Measurements from ENCODE around the gene SAPCD2.

Gene SAPCD2

DNA sequence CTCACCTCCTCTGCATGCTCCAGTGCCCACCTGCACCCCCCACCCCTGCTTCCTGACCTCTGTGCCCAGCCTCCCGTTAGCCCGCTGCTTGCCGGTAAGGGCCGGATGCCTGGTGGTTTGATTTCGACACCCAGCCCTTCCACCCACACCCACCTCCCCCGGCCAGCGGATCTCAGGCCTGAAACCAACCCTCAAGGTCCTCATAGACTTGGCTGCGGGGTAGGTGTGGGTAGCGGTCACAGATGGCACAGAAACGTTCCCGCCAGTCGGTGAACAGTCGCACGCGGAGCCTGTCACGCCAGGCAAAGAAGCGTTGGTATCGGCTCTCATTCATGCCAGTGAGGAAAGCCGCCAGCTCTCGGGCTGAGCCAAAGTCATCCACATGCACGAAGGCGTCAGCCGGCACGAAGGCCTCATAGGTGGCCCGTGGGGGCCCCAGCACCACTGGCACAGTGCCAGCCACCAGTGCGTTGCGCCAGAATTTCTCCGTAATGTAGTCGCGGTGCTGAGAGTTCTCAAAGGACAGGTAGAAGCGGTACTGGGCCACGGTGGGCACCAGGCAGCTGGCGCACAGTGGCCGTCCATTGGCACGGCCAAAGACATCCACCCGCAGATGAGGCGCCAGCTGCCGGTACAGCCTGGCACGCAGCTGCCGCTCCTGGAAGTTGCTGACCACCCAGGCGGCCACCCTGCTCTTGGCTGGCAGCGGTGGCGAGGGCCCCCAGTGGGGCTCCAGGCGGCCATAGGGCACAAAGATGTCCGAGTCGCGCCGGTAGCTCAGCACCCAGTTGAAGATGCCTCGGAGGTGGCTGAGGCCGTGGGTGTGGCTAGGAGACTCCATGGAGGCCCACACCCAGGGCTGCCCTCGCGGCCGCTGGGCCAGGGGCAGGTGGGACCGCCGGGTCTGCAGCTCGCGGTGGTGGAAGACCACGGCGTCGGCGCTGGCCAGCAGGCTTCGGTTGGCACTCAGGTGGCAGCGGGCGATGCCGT lies 39.5 kb downstream of the SAPCD2 start:
- DNase-seq (ENCODE audit: low spot score): no peak

- no peak for DNase-seq (ENCODE audit: low spot score)
Observed at GRCh38 chr9:137030006-137030405, 40.4 kb downstream of the SAPCD2 start.

DNA sequence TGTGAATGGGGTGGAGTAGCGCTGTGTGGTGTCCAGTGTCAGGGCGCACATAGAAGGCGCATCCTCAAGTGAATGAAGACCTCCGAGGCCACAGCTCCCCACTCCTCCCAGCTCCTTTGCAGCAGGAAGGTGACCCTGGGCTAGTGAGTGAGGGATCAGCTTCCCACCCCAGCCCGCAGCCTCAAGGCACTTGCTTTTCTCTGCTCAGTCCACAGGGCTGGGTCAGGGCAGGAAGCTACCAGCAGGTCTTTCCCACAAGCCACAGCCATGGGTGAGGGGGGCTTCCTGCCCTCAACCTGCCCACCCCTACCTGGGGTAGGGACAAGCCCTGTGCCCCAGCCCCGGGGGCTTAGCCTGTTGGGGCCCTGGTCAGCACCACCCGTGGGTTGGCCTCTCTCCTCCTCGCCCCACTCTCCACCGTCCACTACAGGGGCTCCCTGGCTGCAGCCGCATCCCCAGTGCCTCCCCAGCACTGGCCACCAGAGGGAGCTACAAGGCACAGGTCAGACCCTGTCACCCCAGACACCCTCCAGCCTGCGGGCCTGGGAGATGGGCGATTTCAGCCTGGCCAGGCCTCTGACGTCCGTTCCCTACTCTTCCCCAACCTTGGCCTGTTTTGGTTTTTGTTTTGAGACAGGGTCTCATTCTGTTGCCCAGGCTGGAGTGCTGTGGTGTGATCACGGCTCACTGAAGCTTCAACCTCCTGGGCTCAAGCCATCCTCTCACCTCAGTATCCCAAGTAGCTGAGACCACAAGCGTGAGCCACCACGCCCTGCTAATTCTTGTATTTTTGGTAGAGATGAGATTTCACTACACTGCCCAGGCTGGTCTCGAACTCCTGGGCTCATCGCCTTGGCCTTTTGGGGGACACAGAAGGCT lies 41.1 kb downstream of the SAPCD2 start:
- DNase-seq (ENCODE audit: low spot score): peak; percentile 81

- DNase-seq (ENCODE audit: low spot score): peak; percentile 77
Observed at GRCh38 chr9:137028263-137029057, 41.9 kb downstream of the SAPCD2 start.

DNA sequence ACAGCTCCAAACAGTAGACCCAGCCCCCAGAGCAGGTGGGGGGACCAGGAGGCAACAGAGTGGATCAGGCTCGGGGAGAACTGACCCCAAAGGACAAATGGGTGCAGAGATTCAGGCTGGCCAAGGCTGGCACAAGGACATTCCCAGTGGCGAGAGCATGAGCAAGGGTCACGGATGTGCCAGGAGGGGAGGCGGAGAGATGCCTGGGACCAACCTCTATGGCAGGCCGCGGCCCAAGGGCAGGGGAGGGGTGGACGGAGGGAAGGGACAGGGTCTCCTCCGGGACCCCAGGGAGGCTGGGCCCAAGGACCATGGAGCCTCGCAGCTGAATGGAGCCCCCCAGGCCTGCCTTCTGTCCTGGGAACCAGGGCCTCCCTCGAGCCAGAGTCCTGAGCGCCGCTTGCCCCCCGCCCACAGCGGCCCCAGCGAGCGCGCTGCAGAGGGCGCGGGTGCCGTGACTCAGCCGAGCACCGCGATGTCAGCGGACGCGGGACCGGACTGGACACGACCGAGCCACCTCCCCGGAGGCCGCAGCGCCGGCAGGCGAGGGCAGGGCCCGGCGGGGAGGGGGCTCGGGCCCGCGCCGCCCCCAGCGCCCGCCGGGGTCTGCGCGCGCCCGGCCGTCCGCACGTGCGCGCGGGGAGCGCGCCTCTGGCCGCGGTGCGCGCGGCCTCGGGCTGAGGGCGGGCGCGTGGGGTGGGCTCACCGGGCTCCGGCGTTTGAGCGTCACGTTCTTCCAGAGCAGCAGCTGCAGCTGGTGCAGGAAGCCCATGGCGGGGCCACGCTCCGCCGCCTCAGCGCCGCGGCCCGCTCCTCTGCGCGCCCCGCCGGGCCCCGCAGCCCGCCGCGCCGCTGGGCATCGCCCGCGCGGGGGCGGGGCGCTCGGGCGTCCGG lies 42.7 kb downstream of the SAPCD2 start, which contains the start of gene ABCA2:
Gene ABCA2, minus strand, starts transcription at position 869 of the 894 bp plus-strand sequence. Its CDS starts 97 bp downstream, at position 772.
- no peak for DNase-seq (ENCODE audit: low spot score)

DNA sequence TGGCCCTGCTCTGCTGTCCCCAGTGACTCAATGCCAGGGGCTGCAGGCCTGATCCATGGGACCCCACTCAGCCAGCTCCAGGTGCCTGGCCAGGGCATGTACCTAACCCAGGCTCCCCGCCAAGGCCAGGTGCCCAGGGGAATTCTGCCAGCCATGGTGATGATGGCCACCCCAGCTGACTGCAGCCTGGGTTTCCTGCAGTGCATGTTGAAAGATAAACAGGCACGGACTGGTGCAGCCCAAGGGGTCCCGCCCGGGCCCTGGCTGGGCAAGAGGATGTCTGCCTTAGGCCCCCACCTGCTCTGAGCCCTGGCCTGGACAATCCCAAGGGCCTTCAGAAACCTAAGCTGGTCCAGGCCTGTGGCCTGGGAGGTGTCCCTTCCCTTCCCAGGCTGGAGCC lies 43.5 kb downstream of the SAPCD2 start:
- no peak for DNase-seq (ENCODE audit: low spot score)

GRCh38 chr9:137026384-137026783 lies 44.0 kb downstream of the SAPCD2 start:
- DNase-seq (ENCODE audit: low spot score): no peak

DNA sequence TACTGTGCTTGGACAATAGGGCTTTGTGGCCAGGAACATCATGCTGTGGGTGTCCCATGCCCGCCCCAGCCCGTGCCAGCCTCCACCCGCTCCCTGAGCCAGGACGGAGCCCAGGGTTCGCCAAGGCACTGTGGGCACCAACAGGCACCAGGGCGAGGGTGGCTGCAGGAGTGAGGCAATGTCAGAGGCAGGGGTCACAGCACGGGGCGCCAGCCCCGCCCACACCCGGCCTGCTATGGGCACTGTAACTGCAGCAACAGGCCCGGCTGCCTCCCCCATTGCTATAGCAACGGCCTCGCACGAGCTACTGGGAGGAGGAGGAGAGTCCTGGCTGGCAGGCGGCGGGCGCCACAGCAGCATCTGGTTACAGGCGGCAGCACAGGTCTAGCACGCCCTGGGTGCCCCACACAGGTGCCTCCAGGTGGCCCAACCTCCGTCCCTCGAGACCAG lies 44.8 kb downstream of the SAPCD2 start:
- no peak for DNase-seq (ENCODE audit: low spot score)

- DNase-seq (ENCODE audit: low spot score): no peak
Observed at GRCh38 chr9:137023583-137023991, 46.8 kb downstream of the SAPCD2 start.

- DNase-seq (ENCODE audit: low spot score): no peak
Observed at GRCh38 chr9:137023157-137023556, 47.2 kb downstream of the SAPCD2 start.

- DNase-seq (ENCODE audit: low spot score): no peak
Observed at GRCh38 chr9:137022662-137023008, 47.7 kb downstream of the SAPCD2 start.

- DNase-seq (ENCODE audit: low spot score): no peak
Observed at GRCh38 chr9:137021979-137022661, 48.2 kb downstream of the SAPCD2 start.

DNA sequence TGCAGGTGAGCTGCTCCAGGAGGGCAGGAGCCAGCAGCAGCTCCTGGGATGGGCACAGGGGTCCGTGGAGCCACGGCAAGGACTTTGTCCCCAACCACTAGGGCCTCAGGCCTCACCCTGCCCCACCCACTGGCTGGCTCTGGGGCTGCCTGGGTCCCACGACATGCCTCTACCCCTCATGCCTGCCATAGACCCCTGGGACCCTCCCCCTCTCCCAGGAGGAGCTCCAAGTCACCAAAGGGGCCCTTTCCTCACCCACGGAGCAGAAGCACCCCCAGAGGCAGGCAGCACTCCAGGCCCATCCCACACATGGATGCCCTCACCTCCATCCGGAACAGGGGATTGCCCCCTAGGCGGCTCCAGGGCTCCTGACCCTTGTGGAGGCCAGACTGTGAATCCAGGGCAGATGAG lies 48.8 kb downstream of the SAPCD2 start:
- DNase-seq (ENCODE audit: low spot score): no peak

DNA sequence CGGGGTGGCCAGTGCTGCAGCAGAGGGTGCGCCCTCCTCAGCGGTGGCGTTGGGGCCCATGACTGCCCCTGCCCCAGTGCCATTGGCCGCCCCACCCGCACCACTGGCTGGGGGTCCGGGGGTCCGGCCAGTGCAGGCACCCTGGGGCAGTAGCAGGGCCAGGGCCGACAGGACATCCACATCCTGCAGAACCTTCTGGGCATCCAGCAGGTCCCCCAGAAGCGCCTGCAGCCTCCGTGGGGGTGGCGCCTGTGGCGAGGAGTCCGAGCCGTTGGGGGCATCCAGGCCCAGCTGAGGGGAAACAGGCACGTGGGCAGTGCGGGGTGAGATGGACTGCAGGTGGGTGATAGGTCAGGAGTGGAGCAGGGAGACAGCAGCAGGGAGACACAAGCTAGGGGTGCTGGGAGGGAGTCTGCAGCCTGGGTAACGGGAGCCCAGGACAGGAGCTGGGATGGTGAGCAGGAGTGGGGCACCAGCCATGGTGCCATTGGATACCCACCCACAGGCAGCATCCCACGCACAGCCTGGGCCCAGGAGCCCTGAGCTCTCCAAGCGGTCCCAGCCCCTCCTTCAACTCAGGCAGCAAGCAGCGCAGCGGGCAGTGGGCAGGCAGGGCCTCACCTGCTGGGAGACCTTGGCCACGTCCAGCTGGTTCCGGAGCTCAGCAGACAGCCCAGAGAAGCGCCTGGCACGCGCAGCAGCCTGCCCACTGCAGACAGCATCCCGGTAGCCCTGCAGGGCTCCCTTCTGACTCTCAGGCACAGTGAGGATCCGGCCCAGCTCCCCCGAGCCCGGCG lies 49.4 kb downstream of the SAPCD2 start:
- DNase-seq (ENCODE audit: low spot score): no peak

GRCh38 chr9:137019891-137020683 lies 50.3 kb downstream of the SAPCD2 start:
- DNase-seq (ENCODE audit: low spot score): no peak

GRCh38 chr9:137018761-137019559 lies 51.4 kb downstream of the SAPCD2 start:
- no peak for DNase-seq (ENCODE audit: low spot score)

- DNase-seq (ENCODE audit: low spot score): no peak
Observed at GRCh38 chr9:137017791-137018497, 52.4 kb downstream of the SAPCD2 start.
